ENCODE results near the gene C1QL1. TPM values are rescaled to one million over a fixed set of nuclear protein-coding genes. Genes with fewer than 3 reads are reported as not detected.
"Not testable (repeated sequence)": the region's sequence is repeated elsewhere in the genome, so short reads cannot be mapped to it uniquely, and the experiment has no call there.

The C1QL1 gene
- total RNA-seq, 1 experiment from 2014 or later, result 22.9 TPM

GRCh38 chr17:44965481-44966234, 2.4 kb downstream of the C1QL1 start:
- no peak for DNase-seq (ENCODE audit: low spot score)

GRCh38 chr17:44961921-44962350, 6.2 kb downstream of the C1QL1 start:
- DNase-seq (ENCODE audit: low spot score), result no peak

GRCh38 chr17:44960691-44961090, 7.4 kb downstream of the C1QL1 start:
- DNase-seq (ENCODE audit: low spot score), result no peak

- no peak for DNase-seq (ENCODE audit: low spot score)
These were observed 8.1 kb downstream of the C1QL1 start for GRCh38 chr17:44959821-44960531.

- no peak for DNase-seq (ENCODE audit: low spot score)
These were observed 10.8 kb downstream of the C1QL1 start for GRCh38 chr17:44956998-44957981.

GRCh38 chr17:44955674-44956425, 12.3 kb downstream of the C1QL1 start:
- DNase-seq (ENCODE audit: low spot score), result no peak

- DNase-seq (ENCODE audit: low spot score), result no peak
These were observed 15.1 kb downstream of the C1QL1 start for GRCh38 chr17:44952946-44953475.

- DNase-seq (ENCODE audit: low spot score), result no peak
These were observed 19.7 kb downstream of the C1QL1 start for GRCh38 chr17:44948315-44948795.

- peak; percentile 99 for DNase-seq (ENCODE audit: low spot score)
These were observed 20.4 kb downstream of the C1QL1 start, which contains the start of gene KIF18B for GRCh38 chr17:44947461-44948314. Gene KIF18B (minus strand): TSS chr17:44947773. CDS start chr17:44936344, 11,429 bp downstream.

GRCh38 chr17:44945652-44946051, 22.5 kb downstream of the C1QL1 start:
- DNase-seq (ENCODE audit: low spot score), result not testable (repeated sequence)

GRCh38 chr17:44942456-44942855, 25.6 kb downstream of the C1QL1 start:
- no peak for DNase-seq (ENCODE audit: low spot score)

GRCh38 chr17:44941712-44942331, 26.3 kb downstream of the C1QL1 start:
- DNase-seq (ENCODE audit: low spot score), result peak; percentile 59

GRCh38 chr17:44940768-44941167, 27.3 kb downstream of the C1QL1 start:
- no peak for DNase-seq (ENCODE audit: low spot score)

- DNase-seq (ENCODE audit: low spot score), result peak; percentile 63
These were observed 27.8 kb downstream of the C1QL1 start for GRCh38 chr17:44940317-44940716.

GRCh38 chr17:44935116-44935515, 33.0 kb downstream of the C1QL1 start:
- no peak for DNase-seq (ENCODE audit: low spot score)

GRCh38 chr17:44934745-44935105, 33.4 kb downstream of the C1QL1 start:
- no peak for DNase-seq (ENCODE audit: low spot score)

- DNase-seq (ENCODE audit: low spot score), result no peak
These were observed 34.0 kb downstream of the C1QL1 start for GRCh38 chr17:44933824-44934744.

- no peak for DNase-seq (ENCODE audit: low spot score)
These were observed 35.4 kb downstream of the C1QL1 start for GRCh38 chr17:44932787-44933097.

Data from A172 (cell line).